Measurements from ENCODE around the gene CDHR2. TPM values are rescaled to one million over a fixed set of nuclear protein-coding genes. Genes with fewer than 3 reads are reported as not detected.

The CDHR2 gene
- total and polyA plus RNA-seq, 11 donors: 0.07 to 0.67 (median 0.35) TPM; not detected in 6

DNA sequence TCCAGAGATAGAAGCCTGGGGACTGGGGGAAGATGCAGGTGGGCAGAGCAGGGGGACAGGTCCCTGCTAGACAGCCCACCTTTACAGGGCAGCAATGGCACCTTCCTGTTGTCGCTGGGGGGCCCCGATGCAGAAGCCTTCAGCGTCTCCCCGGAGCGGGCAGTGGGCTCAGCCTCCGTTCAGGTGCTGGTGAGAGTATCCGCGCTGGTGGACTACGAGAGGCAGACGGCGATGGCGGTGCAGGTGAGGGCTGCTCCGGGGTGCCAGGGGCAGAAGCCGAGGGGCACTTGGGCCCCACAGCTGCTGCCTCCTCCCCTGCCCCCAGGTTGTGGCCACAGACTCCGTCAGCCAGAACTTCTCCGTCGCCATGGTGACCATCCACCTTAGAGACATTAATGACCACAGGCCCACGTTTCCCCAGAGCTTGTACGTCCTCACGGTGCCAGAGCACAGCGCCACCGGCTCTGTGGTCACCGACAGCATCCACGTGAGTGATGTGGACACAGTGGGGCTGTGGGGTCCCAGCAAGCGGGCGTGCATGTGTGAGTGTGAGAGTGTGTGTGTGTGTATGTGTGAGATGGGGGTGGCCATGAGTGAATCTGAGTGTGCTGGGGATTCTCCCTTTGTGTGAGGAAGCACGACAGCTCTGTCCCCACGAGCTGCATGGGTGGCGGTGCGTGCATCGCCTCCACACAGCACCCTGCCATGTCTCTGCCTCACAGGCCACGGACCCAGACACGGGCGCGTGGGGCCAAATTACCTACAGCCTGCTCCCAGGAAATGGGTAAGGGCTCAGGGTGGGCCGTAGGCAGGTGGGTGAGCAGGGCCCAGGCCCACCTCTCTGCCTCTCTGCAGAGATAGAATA is 28.4 kb downstream of the CDHR2 start:
- TF ChIP-seq, protein P1, sequence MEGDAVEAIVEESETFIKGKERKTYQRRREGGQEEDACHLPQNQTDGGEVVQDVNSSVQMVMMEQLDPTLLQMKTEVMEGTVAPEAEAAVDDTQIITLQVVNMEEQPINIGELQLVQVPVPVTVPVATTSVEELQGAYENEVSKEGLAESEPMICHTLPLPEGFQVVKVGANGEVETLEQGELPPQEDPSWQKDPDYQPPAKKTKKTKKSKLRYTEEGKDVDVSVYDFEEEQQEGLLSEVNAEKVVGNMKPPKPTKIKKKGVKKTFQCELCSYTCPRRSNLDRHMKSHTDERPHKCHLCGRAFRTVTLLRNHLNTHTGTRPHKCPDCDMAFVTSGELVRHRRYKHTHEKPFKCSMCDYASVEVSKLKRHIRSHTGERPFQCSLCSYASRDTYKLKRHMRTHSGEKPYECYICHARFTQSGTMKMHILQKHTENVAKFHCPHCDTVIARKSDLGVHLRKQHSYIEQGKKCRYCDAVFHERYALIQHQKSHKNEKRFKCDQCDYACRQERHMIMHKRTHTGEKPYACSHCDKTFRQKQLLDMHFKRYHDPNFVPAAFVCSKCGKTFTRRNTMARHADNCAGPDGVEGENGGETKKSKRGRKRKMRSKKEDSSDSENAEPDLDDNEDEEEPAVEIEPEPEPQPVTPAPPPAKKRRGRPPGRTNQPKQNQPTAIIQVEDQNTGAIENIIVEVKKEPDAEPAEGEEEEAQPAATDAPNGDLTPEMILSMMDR (IDR thresholded peaks at IDR 0.05): no peak
- no peak for TF ChIP-seq POLR2A (IDR thresholded peaks at IDR 0.05)

DNA sequence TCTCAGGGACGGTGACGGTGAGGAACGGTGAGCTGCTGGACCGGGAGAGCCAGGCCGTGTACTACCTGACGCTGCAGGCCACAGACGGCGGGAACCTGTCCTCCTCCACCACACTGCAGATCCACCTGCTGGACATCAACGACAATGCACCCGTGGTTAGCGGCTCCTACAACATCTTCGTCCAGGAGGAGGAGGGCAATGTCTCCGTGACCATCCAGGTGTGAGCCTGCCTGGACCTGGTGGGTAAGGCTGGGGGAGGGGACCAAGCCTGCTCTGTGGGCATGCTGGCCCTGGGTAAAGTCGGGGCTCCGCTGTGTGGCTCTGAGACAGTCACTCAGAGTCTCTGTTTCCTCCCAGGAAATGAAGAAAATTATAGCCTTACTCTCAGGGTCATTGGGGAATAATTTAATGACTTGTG is 29.3 kb downstream of the CDHR2 start:
- no peak for DNase-seq
- WGBS, 4 donors: 20 to 29% (median 22%) methylated on average over 15 of the region's 15 CpGs
- ATAC-seq: peak in 2 of 4 donors; percentile 17 to 51

More for the DNA sequence above, 28.4 kb downstream of the CDHR2 start:
- Histone ChIP-seq H3K4me3 (no peak overlapping the region), H3K27ac (no peak overlapping the region), H3K27me3 (no peaks in the 10 kb centered on the region), H3K9me3 (no peaks in the 10 kb centered on the region), H3K4me1 (peaks cover 0 to 4% (median 0%) of the 10 kb centered on the region in 12 donors), H3K36me3 (no peaks in the 10 kb centered on the region)
- intact Hi-C loops (cut with DNase I): loop anchor here in 5 of 10 donors (5.0 to 10.0 kb wide), 2 partner anchors 65 to 67 kb away; partner anchors contain the start of gene TSPAN17 (in 3 of the 5)
- 87 to 88% (median 87%) methylated on average over 22 to 36 of the region's 36 CpGs for WGBS, 4 donors
- ATAC-seq: no peak
- DNase-seq: no peak

DNA sequence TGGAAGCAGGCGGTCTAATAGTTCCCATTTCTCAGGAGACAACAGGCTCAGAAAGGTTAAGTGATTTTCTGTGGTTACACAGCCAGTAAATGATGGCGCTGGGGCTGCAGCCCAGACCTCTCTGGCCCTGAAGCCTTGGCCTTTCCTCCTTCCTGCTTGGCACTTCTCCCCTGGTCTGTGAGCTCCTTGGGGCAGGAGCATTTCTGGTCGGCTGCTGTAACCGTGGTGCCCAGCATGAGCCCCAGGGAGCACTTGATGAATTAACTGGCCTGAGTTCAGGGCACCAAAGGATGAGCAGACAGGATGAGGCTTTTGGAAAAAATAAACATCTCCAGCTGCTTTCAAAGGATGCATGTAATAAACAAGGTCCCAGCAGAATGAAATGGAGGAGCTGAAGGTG is 30.2 kb downstream of the CDHR2 start:
- ATAC-seq (no peak), DNase-seq (no peak)
- Histone ChIP-seq H3K27ac (no peak overlapping the region), H3K4me1 (no peaks in the 10 kb centered on the region), H3K27me3 (no peaks in the 10 kb centered on the region), H3K4me3 (no peak overlapping the region), H3K36me3 (no peaks in the 10 kb centered on the region), H3K9me3 (peaks cover 0 to 3% (median 0%) of the 10 kb centered on the region in 12 donors)
- intact Hi-C loops (cut with DNase I): loop anchor here in 5 of 10 donors (5.0 to 10.0 kb wide), 2 partner anchors 63 to 65 kb away; partner anchors contain the start of gene TSPAN17 (in 3 of the 5)
- WGBS, 4 donors: 54 to 80% (median 60%) methylated on average over 4 of the region's 4 CpGs
- TF ChIP-seq, protein P1 (IDR thresholded peaks at IDR 0.05): no peak
- no peak for TF ChIP-seq POLR2A (IDR thresholded peaks at IDR 0.05)

More for the DNA sequence above, 29.3 kb downstream of the CDHR2 start:
- no peaks in the 10 kb centered on the region for H3K36me3 ChIP-seq
- no peak for TF ChIP-seq POLR2A (IDR thresholded peaks at IDR 0.05)
- TF ChIP-seq, protein P1 (IDR thresholded peaks at IDR 0.05): peak in 8 of 12 donors; percentile 9 to 51 (median 28)
- no peaks in the 10 kb centered on the region for H3K9me3 ChIP-seq
- no peak overlapping the region for H3K27ac ChIP-seq
- intact Hi-C loops (cut with DNase I): loop anchor here in 5 of 10 donors (5.0 to 10.0 kb wide), 2 partner anchors 64 to 66 kb away; partner anchors contain the start of gene TSPAN17 (in 3 of the 5)
- no peak overlapping the region for H3K4me3 ChIP-seq
- peaks cover 0 to 4% (median 0%) of the 10 kb centered on the region in 12 donors for H3K4me1 ChIP-seq
- H3K27me3 ChIP-seq: no peaks in the 10 kb centered on the region

DNA sequence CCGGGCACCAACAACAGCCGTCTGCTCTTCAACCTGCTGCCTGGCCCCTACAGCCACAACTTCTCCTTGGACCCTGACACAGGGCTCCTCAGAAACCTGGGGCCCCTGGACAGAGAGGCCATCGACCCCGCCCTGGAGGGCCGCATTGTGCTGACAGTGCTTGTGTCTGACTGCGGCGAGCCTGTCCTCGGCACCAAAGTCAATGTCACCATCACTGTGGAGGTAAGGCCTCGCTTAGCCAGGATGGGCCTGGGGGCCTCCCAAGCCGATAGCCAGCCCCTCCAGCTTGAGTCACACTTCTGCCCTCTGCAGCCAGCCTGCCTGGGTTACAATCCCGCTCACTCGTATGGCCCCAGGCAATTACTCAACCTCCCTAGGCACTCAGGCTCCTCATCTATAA is 32.2 kb downstream of the CDHR2 start:
- no peaks in the 10 kb centered on the region for H3K27me3 ChIP-seq
- intact Hi-C loops (cut with DNase I): no loop called here

More for the DNA sequence above, 32.2 kb downstream of the CDHR2 start:
- peaks cover 0 to 21% (median 9%) of the 10 kb centered on the region in 12 donors for H3K9me3 ChIP-seq
- WGBS, 4 donors: 87 to 91% (median 90%) methylated on average over 11 to 12 of the region's 12 CpGs
- no peak overlapping the region for H3K4me3 ChIP-seq
- ATAC-seq: no peak
- H3K4me1 ChIP-seq: no peaks in the 10 kb centered on the region
- H3K27ac ChIP-seq: no peak overlapping the region
- TF ChIP-seq, protein P1 (IDR thresholded peaks at IDR 0.05): no peak
- no peak for TF ChIP-seq POLR2A (IDR thresholded peaks at IDR 0.05)
- DNase-seq: no peak
- H3K36me3 ChIP-seq: no peaks in the 10 kb centered on the region

Measured in heart left ventricle (tissue), 16 donors.